Measurements from ENCODE around the gene RPIA.

DNA sequence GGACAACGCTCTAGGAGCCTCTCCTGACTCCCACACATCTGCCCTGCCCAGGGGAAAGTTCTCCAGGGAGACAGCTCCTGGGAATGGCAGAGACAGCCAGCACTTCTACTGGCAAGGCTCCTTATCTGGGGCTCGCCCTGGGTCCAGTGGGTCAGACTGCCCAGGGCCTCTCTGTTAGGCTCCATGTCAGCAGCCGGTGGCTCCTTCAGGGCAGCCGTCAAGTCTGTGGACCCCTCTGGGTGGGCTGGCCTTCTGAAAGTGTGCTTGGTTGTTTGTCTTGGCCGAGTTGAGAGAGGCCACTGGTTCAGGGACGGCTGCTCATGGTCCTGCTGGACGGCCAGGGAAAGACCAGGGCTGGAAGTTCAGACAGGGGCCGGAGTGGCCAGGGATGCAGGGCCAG lies 65.6 kb downstream of the RPIA start:
- TF ChIP-seq ZNF274 (IDR thresholded peaks at IDR 0.05; ENCODE audit: low read depth, low read length) = no peak
- no peak for TF ChIP-seq YY1 (IDR thresholded peaks at IDR 0.05; ENCODE audit: insufficient read depth, insufficient read length)
- TF ChIP-seq SUZ12 (IDR thresholded peaks at IDR 0.05; ENCODE audit: extremely low read depth, insufficient read depth, insufficient read length) = no peak

Measured in NT2/D1 (cell line).